NB4 (cell line): ENCODE results near the gene SMIM36.

Source experiments
- CTCF ChIP-seq: IDR thresholded peaks from one replicate; pipeline ENCODE4 v1.5.1; 2012; ENCODE audit warnings: low read depth, low read length
- POLR2A ChIP-seq: IDR thresholded peaks from 2 replicates; pipeline ENCODE4 v1.6.1; 2011; ENCODE audit warnings: mild to moderate bottlenecking; ENCODE audit not compliant: insufficient read length; ENCODE audit errors: extremely low read depth
- TF ChIP-seq, protein P1 (sequence below): IDR thresholded peaks from 2 replicates; pipeline ENCODE4 v1.6.1; 2011; ENCODE audit warnings: low read depth, low read length

- no peak for TF ChIP-seq POLR2A
- TF ChIP-seq CTCF, result no peak
- TF ChIP-seq, protein P1, sequence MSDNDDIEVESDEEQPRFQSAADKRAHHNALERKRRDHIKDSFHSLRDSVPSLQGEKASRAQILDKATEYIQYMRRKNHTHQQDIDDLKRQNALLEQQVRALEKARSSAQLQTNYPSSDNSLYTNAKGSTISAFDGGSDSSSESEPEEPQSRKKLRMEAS, result no peak
Observed at GRCh38 chr17:55453839-55454557, 57.3 kb downstream of the SMIM36 start.
